ENCODE results near the gene IL10RB. TPM values are rescaled to one million over a fixed set of nuclear protein-coding genes. Genes with fewer than 3 reads are reported as not detected.

The IL10RB gene
- total and polyA plus RNA-seq, 2 of the 4 experiments (the other 2 are of a cell fraction) = 20.1 to 45.2 TPM

- DNase-seq = no peak
- Histone ChIP-seq H4K91ac (ENCODE audit: insufficient read depth, low read depth, low read length) (no peak overlapping the region), H2BK15ac (ENCODE audit: low read depth, low read length) (no peak overlapping the region), H3K4ac (ENCODE audit: low read depth, low read length) (no peak overlapping the region), H4K8ac (ENCODE audit: low read depth in 2 of 2, low read length in 2 of 2) (no peak overlapping the region), H4K20me1 (ENCODE audit: insufficient read depth, low read length) (no peaks in the 10 kb centered on the region), H2AK5ac (ENCODE audit: low read depth, low read length) (no peak overlapping the region), H3K9me1 (ENCODE audit: insufficient read depth, low read length) (no peaks in the 10 kb centered on the region), H3K27ac (ENCODE audit: insufficient read depth, low read length) (no peak overlapping the region), H3K56ac (ENCODE audit: extremely low read depth, insufficient read depth, low read length) (no peak overlapping the region), H3K4me3 (ENCODE audit: insufficient read depth, low read depth, low read length) (no peak overlapping the region), H2BK20ac (ENCODE audit: low read depth, low read length) (no peak overlapping the region), H2BK120ac (ENCODE audit: low read depth, low read length) (no peak overlapping the region), H3K14ac (replicated peaks; ENCODE audit: low read depth, low read length) (no peak overlapping the region), H2AK9ac (replicated peaks; ENCODE audit: low read depth, low read length, poor library complexity) (no peak overlapping the region), H4K5ac (ENCODE audit: low read depth, low read length) (no peak overlapping the region), H3K36me3 (ENCODE audit: control insufficient read depth, insufficient read depth, low read length) (no peaks in the 10 kb centered on the region), H3K9me3 (ENCODE audit: control insufficient read depth, insufficient read depth, low read length) (peaks cover 2% of the 10 kb centered on the region; the same call in 1 of the 2 replicates), H3K4me1 (ENCODE audit: control insufficient read depth, insufficient read depth, low read length) (peaks cover 4% of the 10 kb centered on the region), H3K9ac (ENCODE audit: low read depth, low read length) (no peak overlapping the region), H3K27me3 (ENCODE audit: control insufficient read depth, insufficient read depth, low read length) (0 out of 2 replicates have a peak, but pooled peaks cover 4% of the 10 kb centered on the region), H3K79me1 (ENCODE audit: low read depth in 1 of 2, low read length in 2 of 2) (no peaks in the 10 kb centered on the region), H3K23ac (ENCODE audit: low read depth, low read length) (no peak overlapping the region), H2BK5ac (ENCODE audit: low read depth, low read length, poor library complexity, severe bottlenecking) (no peak overlapping the region), H3K4me2 (ENCODE audit: low read depth, low read length) (no peak overlapping the region), H3K18ac (ENCODE audit: low read depth, low read length) (no peak overlapping the region), H2AFZ (replicated peaks; ENCODE audit: low read length, poor library complexity) (no peak overlapping the region)
- ChIA-PET CTCF (no interaction called here), POLR2A (ENCODE audit: unreplicated experiment) (no interaction called here)
- no CpG with 5 or more reads among the region's 2 CpGs for whole genome bisulfite sequencing, 2 experiments (ENCODE audit: extremely low coverage in 2 of 2, insufficient read length in 1 of 2)
- TF ChIP-seq MXI1 (IDR thresholded peaks at IDR 0.05; ENCODE audit: borderline replicate concordance, low read depth, low read length) (no peak), RCOR1 (IDR thresholded peaks at IDR 0.05; ENCODE audit: insufficient replicate concordance, low read length) (no peak), CEBPB (IDR thresholded peaks at IDR 0.05; ENCODE audit: low read depth, low read length) (no peak), BHLHE40 (IDR thresholded peaks at IDR 0.05; ENCODE audit: low read depth, low read length) (no peak), CHD1 (IDR thresholded peaks at IDR 0.05; ENCODE audit: low read depth, low read length) (no peak), POLR2A (IDR thresholded peaks at IDR 0.05; ENCODE audit: low read depth, low read length) (no peak), RAD21 (IDR thresholded peaks at IDR 0.05; ENCODE audit: low read length) (no peak), CTCF (conservative IDR thresholded peaks at IDR 0.05; ENCODE audit: low read depth, low read length) (no peak), FOS (IDR thresholded peaks at IDR 0.05; ENCODE audit: low read depth, low read length) (no peak), USF2 (IDR thresholded peaks at IDR 0.05; ENCODE audit: low read depth, low read length) (no peak), NFE2L2 (IDR thresholded peaks at IDR 0.05; ENCODE audit: low read depth, low read length) (no peak), MAZ (IDR thresholded peaks at IDR 0.05; ENCODE audit: borderline replicate concordance, low read depth, low read length) (no peak), MAFK (IDR thresholded peaks at IDR 0.05; ENCODE audit: low read depth, low read length) (no peak), SMC3 (IDR thresholded peaks at IDR 0.05; ENCODE audit: low read depth, low read length) (no peak), ELK1 (IDR thresholded peaks at IDR 0.05; ENCODE audit: borderline replicate concordance, low read depth, low read length) (no peak), RFX5 (IDR thresholded peaks at IDR 0.05; ENCODE audit: low read depth, low read length) (no peak)
- dilution Hi-C loops (cut with HindIII; ENCODE audit: low sequenced_read_pairs, unreplicated experiment) = no loop called here
- BruUV-seq (replicated peaks) = no TSS peak
- intact Hi-C loops (cut with micrococcal nuclease) = loop anchor here (1.0 kb wide), 1 partner anchor 33 kb away; no protein-coding TSS in a partner anchor
- ATAC-seq (ENCODE audit: low read depth) = no peak
- in situ Hi-C loops (cut with MboI; ENCODE audit: low sequenced_read_pairs) = no loop called here
Measured at GRCh38 chr21:33305938-33306337, 39.8 kb downstream of the IL10RB start.

All from IMR-90 (cell line).